CD4-positive, alpha-beta T cell (primary cell): ENCODE results near the gene CD96. TPM values are rescaled to one million over a fixed set of nuclear protein-coding genes. Genes with fewer than 3 reads are reported as not detected.

ENCODE experiments used
- ATAC-seq: fragments of 200-7000 bp; cut with Tn5 transposase; one replicate; pipeline ENCODE4 v1.10.0; 2022; ENCODE audit warnings: mild to moderate bottlenecking; ENCODE audit not compliant: poor library complexity
- CTCF ChIA-PET: fragments of 350-600 bp; sonication (Branson Sonifier 250); formaldehyde crosslinking; loops from one replicate; lab custom pipeline; 2021; ENCODE audit warnings: antibody characterized with exemption, inconsistent platforms; lab: Charles Lee
- POLR2A ChIA-PET: fragments of 350-600 bp; sonication (Branson Sonifier 250); formaldehyde crosslinking; loops from one replicate; lab custom pipeline; 2021; ENCODE audit warnings: antibody characterized with exemption, inconsistent platforms; lab: Charles Lee
- DNase-seq, 14 experiments: peaks; one replicate each; pipeline ENCODE4 v3.0.0-alpha.2; 2013 to 2020; ENCODE audit warnings: mixed read lengths in 2 of 14
- H3K27ac ChIP-seq, 2 donors: one replicate each; pipeline versions ENCODE4 v1.5.1 to v1.7.0; 2013; ENCODE audit warnings: low read length in 2 of 2, low read depth in 1 of 2, mild to moderate bottlenecking in 1 of 2
- H3K27me3 ChIP-seq, 2 experiments: 1 replicate in 1 of 2; 2 replicates in 1 of 2; pipeline versions ENCODE4 v1.6.1 to v1.7.0; 2013; ENCODE audit warnings: low read length in 2 of 2, control low read depth in 1 of 2, mild to moderate bottlenecking in 1 of 2, moderate library complexity in 1 of 2; ENCODE audit not compliant: insufficient read depth in 2 of 2, control insufficient read depth in 1 of 2
- H3K36me3 ChIP-seq: one replicate; pipeline ENCODE4 v1.6.1; 2013; ENCODE audit warnings: low read length, control low read depth; ENCODE audit not compliant: insufficient read depth
- H3K4me1 ChIP-seq: one replicate; pipeline ENCODE4 v1.6.1; 2013; ENCODE audit warnings: low read length, control low read depth; ENCODE audit not compliant: insufficient read depth
- H3K4me3 ChIP-seq: one replicate; pipeline ENCODE4 v1.5.1; 2013; ENCODE audit warnings: mild to moderate bottlenecking, low read length, moderate library complexity
- H3K9me3 ChIP-seq, 2 experiments: 1 replicate in 1 of 2; 2 replicates in 1 of 2; pipeline versions ENCODE4 v1.6.1 to v1.7.0; 2013; ENCODE audit warnings: low read length in 2 of 2, mild to moderate bottlenecking in 2 of 2, control low read depth in 1 of 2, moderate library complexity in 1 of 2; ENCODE audit not compliant: control insufficient read depth in 1 of 2, insufficient read depth in 1 of 2
- H3K27ac Mint-ChIP-seq: one replicate; pipeline ENCODE4 v1.8.0; 2020; ENCODE audit warnings: mixed read lengths
- H3K27me3 Mint-ChIP-seq: one replicate; pipeline ENCODE4 v1.8.0; 2021; ENCODE audit warnings: mixed read lengths
- H3K36me3 Mint-ChIP-seq: one replicate; pipeline ENCODE4 v1.8.0; 2021; ENCODE audit warnings: low read depth, mixed read lengths
- H3K4me1 Mint-ChIP-seq: one replicate; pipeline ENCODE4 v1.8.0; 2021; ENCODE audit warnings: low read depth, mixed read lengths
- H3K4me3 Mint-ChIP-seq: one replicate; pipeline ENCODE4 v1.8.0; 2020; ENCODE audit warnings: mild to moderate bottlenecking, mixed read lengths
- H3K9me3 Mint-ChIP-seq: one replicate; pipeline ENCODE4 v1.8.0; 2020; ENCODE audit warnings: mixed read lengths
- CTCF ChIP-seq: fragments of 200-600 bp; IDR thresholded peaks from one replicate; pipeline ENCODE4 v1.8.0; 2022; ENCODE audit warnings: antibody characterized with exemption, mild to moderate bottlenecking
- intact Hi-C, 2 experiments: fragments of 100-400 bp; cut with DNase I in 1 of 2; cut with micrococcal nuclease in 1 of 2; formaldehyde crosslinking; loops; one replicate each; pipeline versions ENCODE4 v1.15.1 to v1.9.0; 2023 to 2025; cut with DNase I, micrococcal nuclease
- total RNA-seq, 174 experiments: library from RNA in 2 of 174; stranded (reverse) in 2 of 174; gene quantifications; one replicate each; pipeline ENCODE4 v1.2.3 and lab custom pipeline; 2021 to 2026

The CD96 gene
- total RNA-seq, 2 experiments from 2014 or later = 194 to 205 TPM

- H3K27ac ChIP-seq = no peak overlapping the region
- no peak for DNase-seq
- Mint-ChIP-seq H3K4me1 (peaks cover 10% of the 10 kb centered on the region), H3K36me3 (peaks cover 96% of the 10 kb centered on the region), H3K27ac (peak overlapping the region; percentile 9), H3K9me3 (peaks cover 5% of the 10 kb centered on the region), H3K4me3 (no peak overlapping the region), H3K27me3 (no peaks in the 10 kb centered on the region)
- H3K27me3 ChIP-seq = no peaks in the 10 kb centered on the region
- CTCF ChIA-PET = no interaction called here
- POLR2A ChIA-PET = no interaction called here
- no peaks in the 10 kb centered on the region for H3K9me3 ChIP-seq
- H3K36me3 ChIP-seq = peaks cover 33% of the 10 kb centered on the region
- intact Hi-C loops = no loop called here
- no peak for ATAC-seq
- no peak overlapping the region for H3K4me3 ChIP-seq
- no peaks in the 10 kb centered on the region for H3K4me1 ChIP-seq
- TF ChIP-seq CTCF = no peak
These were observed 94.4 kb downstream of the CD96 start for GRCh38 chr3:111636366-111636885.

GRCh38 chr3:111639316-111639715, 97.3 kb downstream of the CD96 start:
- Mint-ChIP-seq H3K4me3 (no peak overlapping the region), H3K9me3 (peaks cover 11% of the 10 kb centered on the region), H3K27ac (no peak overlapping the region), H3K4me1 (peaks cover 10% of the 10 kb centered on the region), H3K27me3 (no peaks in the 10 kb centered on the region), H3K36me3 (peaks cover 96% of the 10 kb centered on the region)
- Histone ChIP-seq H3K9me3 (peaks cover 0 to 6% of the 10 kb centered on the region in 2 experiments), H3K4me3 (no peak overlapping the region), H3K4me1 (no peaks in the 10 kb centered on the region), H3K27me3 (no peaks in the 10 kb centered on the region), H3K36me3 (peaks cover 33% of the 10 kb centered on the region), H3K27ac (no peak overlapping the region)
- DNase-seq (no peak), ATAC-seq (no peak)
- CTCF ChIA-PET = interaction anchor here (1.2 kb wide), 1 partner anchor 9 kb away, joined by 3 read pairs; no protein-coding TSS in a partner anchor
- intact Hi-C loops = no loop called here
- POLR2A ChIA-PET = no interaction called here
- TF ChIP-seq CTCF = no peak

GRCh38 chr3:111648991-111649579, 107.1 kb downstream of the CD96 start:
- no peaks in the 10 kb centered on the region for H3K27me3 Mint-ChIP-seq
- H3K9me3 ChIP-seq = no peaks in the 10 kb centered on the region
- peaks cover 70% of the 10 kb centered on the region for H3K36me3 ChIP-seq
- intact Hi-C loops = no loop called here
- CTCF ChIA-PET = interaction anchor here (1.0 kb wide), 1 partner anchor 10 kb away, joined by 3 read pairs; no protein-coding TSS in a partner anchor
- H3K27ac ChIP-seq = no peak overlapping the region
- H3K9me3 Mint-ChIP-seq = no peaks in the 10 kb centered on the region
- H3K36me3 Mint-ChIP-seq = peaks cover 100% of the 10 kb centered on the region
- no peak for TF ChIP-seq CTCF
- POLR2A ChIA-PET = no interaction called here
- no peak overlapping the region for H3K4me3 ChIP-seq
- H3K4me1 Mint-ChIP-seq = peaks cover 23% of the 10 kb centered on the region
- H3K27ac Mint-ChIP-seq = peak overlapping the region; percentile 18
- H3K4me3 Mint-ChIP-seq = no peak overlapping the region
- ATAC-seq (no peak), DNase-seq (no peak)
- no peaks in the 10 kb centered on the region for H3K27me3 ChIP-seq
- H3K4me1 ChIP-seq = no peaks in the 10 kb centered on the region
